HEK293 (cell line): ENCODE data around the gene SLC38A1.

Source experiments
- CTCF ChIA-PET: fragments of 350-600 bp; formaldehyde crosslinking; extraction: SDS; loops from one replicate; lab custom pipeline; 2021; ENCODE audit warnings: antibody characterized with exemption; lab: Yijun Ruan, JAX
- POLR2A ChIA-PET: fragments of 300-600 bp; formaldehyde crosslinking; extraction: SDS; loops from one replicate; lab custom pipeline; 2020; ENCODE audit warnings: antibody characterized with exemption, inconsistent platforms; lab: Yijun Ruan, JAX
- H3K27ac ChIP-seq: fragments of 200-500 bp; sonication (Bioruptor generic); 2 replicates; pipeline ENCODE4 v1.5.1; 2014; ENCODE audit warnings: low read depth, low read length, control low read depth, inconsistent platforms; ENCODE audit errors: extremely low read depth
- H3K36me3 ChIP-seq, 2 experiments: fragments of 200-500 bp in 1 of 2; sonication (Bioruptor generic) in 1 of 2; 1 replicate in 1 of 2; 2 replicates in 1 of 2; pipeline ENCODE4 v1.5.1; 2014 to 2017; ENCODE audit warnings: inconsistent platforms in 2 of 2, low read length in 2 of 2; ENCODE audit not compliant: control insufficient read depth in 2 of 2, insufficient read depth in 1 of 2
- H3K4me1 ChIP-seq: fragments of 200-500 bp; sonication (Bioruptor generic); 2 replicates; pipeline ENCODE4 v1.5.1; 2014; ENCODE audit warnings: mild to moderate bottlenecking, low read length, inconsistent platforms; ENCODE audit not compliant: control insufficient read depth, insufficient read depth
- H3K4me3 ChIP-seq: 2 replicates; pipeline ENCODE4 v1.5.1; 2011; ENCODE audit warnings: low read depth, mild to moderate bottlenecking, control low read depth, low read length, moderate library complexity
- H3K9me3 ChIP-seq: fragments of 200-500 bp; sonication (Bioruptor generic); 2 replicates; pipeline ENCODE4 v1.5.1; 2014; ENCODE audit warnings: low read depth, low read length, inconsistent platforms; ENCODE audit not compliant: control insufficient read depth, insufficient read depth
- ATF2 ChIP-seq: fragments of 450-650 bp; formaldehyde crosslinking; IDR thresholded peaks from 2 replicates; pipeline ENCODE4 v1.5.1; 2016; ENCODE audit warnings: missing biosample characterization, missing genetic modification characterization, low read depth
- BCL11B ChIP-seq: fragments of 450-650 bp; formaldehyde crosslinking; IDR thresholded peaks from 2 replicates; pipeline ENCODE4 v1.5.1; 2016; ENCODE audit warnings: low read depth, missing biosample characterization, missing genetic modification characterization
- BCL6B ChIP-seq: fragments of 450-650 bp; formaldehyde crosslinking; IDR thresholded peaks from 2 replicates; pipeline ENCODE4 v1.5.1; 2017; ENCODE audit warnings: missing biosample characterization, missing genetic modification characterization
- HOXA7 ChIP-seq: sonication (generic); formaldehyde crosslinking; IDR thresholded peaks from 2 replicates; pipeline ENCODE4 v1.8.1; 2022; ENCODE audit warnings: missing genetic modification reagents, borderline replicate concordance
- PRDM1 ChIP-seq: fragments of 450-650 bp; formaldehyde crosslinking; IDR thresholded peaks from 2 replicates; pipeline ENCODE4; 2016; ENCODE audit warnings: missing biosample characterization, missing genetic modification characterization
- PRDM2 ChIP-seq: fragments of 450-650 bp; formaldehyde crosslinking; IDR thresholded peaks from 2 replicates; pipeline ENCODE4 v1.5.1; 2016; ENCODE audit warnings: missing biosample characterization, missing genetic modification characterization, borderline replicate concordance
- SCRT1 ChIP-seq: fragments of 450-650 bp; formaldehyde crosslinking; IDR thresholded peaks from 2 replicates; pipeline ENCODE4 v1.5.1; 2016; ENCODE audit warnings: missing biosample characterization, missing genetic modification characterization, borderline replicate concordance
- ZFHX2 ChIP-seq: fragments of 450-650 bp; formaldehyde crosslinking; conservative IDR thresholded peaks from 2 replicates; pipeline ENCODE4 v1.5.1; 2016; ENCODE audit warnings: missing biosample characterization, missing genetic modification characterization
- ZFP37 ChIP-seq: fragments of 450-650 bp; formaldehyde crosslinking; IDR thresholded peaks from 2 replicates; pipeline ENCODE4 v1.5.1; 2016; ENCODE audit warnings: missing biosample characterization, missing genetic modification characterization
- ZNF140 ChIP-seq: fragments of 450-650 bp; formaldehyde crosslinking; IDR thresholded peaks from 2 replicates; pipeline ENCODE4 v1.5.1; 2016; ENCODE audit warnings: missing biosample characterization, missing genetic modification characterization
- ZNF169 ChIP-seq: fragments of 450-650 bp; formaldehyde crosslinking; IDR thresholded peaks from 2 replicates; pipeline ENCODE4 v1.5.1; 2016; ENCODE audit warnings: missing biosample characterization, missing genetic modification characterization
- ZNF239 ChIP-seq: fragments of 450-650 bp; formaldehyde crosslinking; IDR thresholded peaks from 2 replicates; pipeline ENCODE4 v1.5.1; 2016; ENCODE audit warnings: missing biosample characterization, missing genetic modification characterization
- ZNF280C ChIP-seq: fragments of 450-650 bp; formaldehyde crosslinking; IDR thresholded peaks from 2 replicates; pipeline ENCODE4 v1.5.1; 2016; ENCODE audit warnings: missing biosample characterization, missing genetic modification characterization
- ZNF391 ChIP-seq: fragments of 450-650 bp; formaldehyde crosslinking; IDR thresholded peaks from 2 replicates; pipeline ENCODE4 v1.5.1; 2016; ENCODE audit warnings: low read depth, missing biosample characterization, missing genetic modification characterization, borderline replicate concordance
- ZNF398 ChIP-seq: fragments of 450-650 bp; formaldehyde crosslinking; IDR thresholded peaks from 2 replicates; pipeline ENCODE4 v1.5.1; 2017; ENCODE audit warnings: missing biosample characterization, missing genetic modification characterization
- ZNF426 ChIP-seq: fragments of 450-650 bp; formaldehyde crosslinking; IDR thresholded peaks from 2 replicates; pipeline ENCODE4 v1.5.1; 2017; ENCODE audit warnings: missing biosample characterization, missing genetic modification characterization, mild to moderate bottlenecking, inconsistent platforms, moderate library complexity
- ZNF521 ChIP-seq: fragments of 450-650 bp; formaldehyde crosslinking; IDR thresholded peaks from 2 replicates; pipeline ENCODE4 v1.5.1; 2017; ENCODE audit warnings: missing biosample characterization, mild to moderate bottlenecking, missing genetic modification characterization
- ZNF624 ChIP-seq: fragments of 450-650 bp; formaldehyde crosslinking; IDR thresholded peaks from 2 replicates; pipeline ENCODE4 v1.5.1; 2017; ENCODE audit warnings: missing biosample characterization, missing genetic modification characterization
- ZNF639 ChIP-seq: fragments of 450-650 bp; formaldehyde crosslinking; IDR thresholded peaks from 2 replicates; pipeline ENCODE4 v1.5.1; 2016; ENCODE audit warnings: missing biosample characterization, missing genetic modification characterization
- ZNF645 ChIP-seq: fragments of 450-650 bp; formaldehyde crosslinking; IDR thresholded peaks from 2 replicates; pipeline ENCODE4; 2016; ENCODE audit warnings: missing biosample characterization, missing genetic modification characterization
- ZNF670 ChIP-seq: fragments of 450-650 bp; formaldehyde crosslinking; IDR thresholded peaks from 2 replicates; pipeline ENCODE4 v1.5.1; 2016; ENCODE audit warnings: missing biosample characterization, missing genetic modification characterization, low read depth

SLC38A1 gene

GRCh38 chr12:46230983-46231382 is 37.9 kb downstream of the SLC38A1 start (continued):
- TF ChIP-seq PRDM2 (tag by site-specific recombination) (no peak), ZNF624 (tag by site-specific recombination) (no peak), ZNF169 (no peak), ZFHX2 (no peak), PRDM1 (tag by site-specific recombination) (no peak), ZNF140 (no peak), ZNF239 (tag by site-specific recombination) (no peak), SCRT1 (no peak), ZNF521 (tag by site-specific recombination) (no peak), ZNF639 (tag by site-specific recombination) (no peak), ZNF426 (tag by site-specific recombination) (no peak)

GRCh38 chr12:46230306-46230705 is 38.5 kb downstream of the SLC38A1 start:
- Histone ChIP-seq H3K27ac (no peak overlapping the region), H3K9me3 (no peaks in the 10 kb centered on the region), H3K4me3 (no peak overlapping the region), H3K4me1 (no peaks in the 10 kb centered on the region; the same call in 1 of the 2 replicates), H3K36me3 (peaks cover 4 to 21% of the 10 kb centered on the region in 2 experiments; a peak in 2 of 3 replicates)
- ChIA-PET CTCF (no interaction called here), POLR2A (no interaction called here)
- no peak for TF ChIP-seq ATF2 (tag by site-specific recombination)
- TF ChIP-seq ZNF426 (tag by site-specific recombination): no peak
- no peak for TF ChIP-seq ZNF645 (tag by site-specific recombination)
- TF ChIP-seq ZFP37 (tag by site-specific recombination): no peak
- no peak for TF ChIP-seq ZNF280C (tag by site-specific recombination)
- TF ChIP-seq ZNF398 (tag by site-specific recombination): no peak
- TF ChIP-seq BCL6B (tag by site-specific recombination): no peak
- no peak for TF ChIP-seq ZNF670 (tag by site-specific recombination)
- TF ChIP-seq ZNF391: no peak
- no peak for TF ChIP-seq HOXA7
- no peak for TF ChIP-seq BCL11B (tag by site-specific recombination)
